HG02642 (cell line): ENCODE data around the gene TCP11L2.
"Not testable (repeated sequence)": the region's sequence is repeated elsewhere in the genome, so short reads cannot be mapped to it uniquely, and the experiment has no call there.

Experiments used
- ATAC-seq: cut with Tn5 transposase; IDR thresholded peaks from one replicate; pipeline ENCODE4 v1.9.1; 2021; ENCODE audit warnings: mild to moderate bottlenecking; ENCODE audit not compliant: unreplicated experiment, poor library complexity

Gene TCP11L2

DNA sequence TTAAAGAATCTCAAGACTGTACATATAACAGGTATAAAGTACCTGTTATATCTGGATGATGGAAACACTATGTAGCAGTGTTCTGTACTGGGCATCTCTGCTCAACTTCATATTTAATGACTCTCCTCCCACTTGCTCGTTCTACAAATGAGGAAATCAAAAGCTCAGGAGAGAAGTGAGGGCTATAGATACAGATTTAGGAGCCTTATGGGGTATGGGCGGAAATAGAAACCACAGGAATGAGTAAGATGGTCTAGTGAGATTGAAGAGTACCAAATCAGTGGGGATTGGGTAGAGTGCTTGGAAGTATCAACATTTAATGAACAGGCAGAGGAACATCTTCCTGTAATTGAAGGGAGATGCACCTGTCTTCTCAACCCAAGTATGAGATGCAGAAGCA is 31.2 kb downstream of the TCP11L2 start:
- no peak for ATAC-seq

GRCh38 chr12:106341086-106341877 is 38.7 kb downstream of the TCP11L2 start:
- ATAC-seq, result no peak

DNA sequence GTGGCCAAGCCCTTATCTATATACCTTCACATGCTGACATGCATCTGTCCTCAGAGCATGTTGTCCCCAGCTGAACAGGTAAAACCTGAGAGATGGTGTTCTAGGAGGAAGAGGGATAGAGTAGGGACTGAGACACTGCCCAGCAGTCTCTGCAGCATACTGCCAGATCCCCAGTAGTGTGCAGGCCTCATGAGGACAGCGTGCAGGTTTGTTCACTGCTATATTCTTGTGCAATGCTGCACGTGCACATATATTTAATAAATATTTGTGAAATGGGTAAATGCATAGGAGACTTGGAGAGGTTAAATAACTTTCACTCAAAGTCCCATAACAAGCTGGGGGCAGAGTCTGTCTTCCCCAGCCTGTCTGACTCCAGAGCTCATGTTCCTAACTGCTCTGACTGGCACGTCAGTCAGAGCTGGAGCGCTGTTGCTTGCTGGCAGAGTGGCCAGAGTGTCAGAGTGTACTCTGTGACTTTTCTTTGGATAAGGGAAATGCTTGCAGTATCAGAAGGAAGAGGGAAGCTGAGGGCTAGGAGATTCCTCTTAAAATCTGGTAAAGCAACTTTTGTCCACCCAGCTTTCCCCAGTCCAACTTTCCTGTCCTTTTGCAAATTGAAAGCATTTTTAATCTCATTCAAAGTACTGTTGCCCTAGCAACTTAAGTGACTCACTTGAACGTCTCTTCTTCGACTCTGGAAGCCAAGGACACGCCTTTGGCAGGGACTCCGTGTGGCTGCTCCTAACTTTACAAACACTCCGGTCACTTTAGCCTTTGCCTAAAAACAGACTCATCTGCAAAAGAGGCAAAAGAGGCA is 40.1 kb downstream of the TCP11L2 start:
- no peak for ATAC-seq

DNA sequence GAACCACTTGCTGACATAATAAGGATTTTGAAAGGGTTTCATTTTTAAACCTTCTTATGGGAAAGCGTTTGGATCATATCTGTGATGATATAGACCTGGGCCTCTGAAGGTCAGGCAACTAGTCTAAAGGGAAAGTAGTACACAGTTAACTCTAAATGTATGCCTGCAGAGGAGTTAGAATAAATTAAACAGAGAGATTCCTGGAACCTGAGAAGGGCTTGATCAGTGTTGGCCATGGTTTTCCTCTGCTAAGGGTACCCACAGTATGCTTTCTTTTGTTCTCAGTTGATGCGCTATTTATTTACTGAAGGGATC is 40.6 kb downstream of the TCP11L2 start:
- ATAC-seq, result no peak

GRCh38 chr12:106344131-106344530 is 41.6 kb downstream of the TCP11L2 start:
- no peak for ATAC-seq

DNA sequence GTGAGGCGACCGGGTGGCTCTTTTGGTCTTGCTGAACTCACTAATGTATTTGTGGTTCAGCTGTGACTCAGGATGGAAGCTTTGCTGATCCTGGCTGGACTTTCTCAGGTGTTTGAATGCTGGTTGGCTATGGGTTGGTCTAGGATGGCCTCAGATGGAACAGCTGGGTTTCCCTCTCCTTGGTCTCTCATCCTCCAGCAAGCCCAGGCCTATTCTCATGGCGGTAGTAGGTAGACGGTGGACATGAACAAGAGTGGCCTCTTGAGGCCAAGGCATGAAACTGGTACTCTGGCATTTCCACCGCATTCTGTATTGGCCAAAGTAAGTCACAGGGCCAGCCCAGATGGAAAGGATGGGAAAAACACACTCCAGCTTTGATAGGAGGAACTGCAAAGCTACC is 43.2 kb downstream of the TCP11L2 start:
- no peak for ATAC-seq

DNA sequence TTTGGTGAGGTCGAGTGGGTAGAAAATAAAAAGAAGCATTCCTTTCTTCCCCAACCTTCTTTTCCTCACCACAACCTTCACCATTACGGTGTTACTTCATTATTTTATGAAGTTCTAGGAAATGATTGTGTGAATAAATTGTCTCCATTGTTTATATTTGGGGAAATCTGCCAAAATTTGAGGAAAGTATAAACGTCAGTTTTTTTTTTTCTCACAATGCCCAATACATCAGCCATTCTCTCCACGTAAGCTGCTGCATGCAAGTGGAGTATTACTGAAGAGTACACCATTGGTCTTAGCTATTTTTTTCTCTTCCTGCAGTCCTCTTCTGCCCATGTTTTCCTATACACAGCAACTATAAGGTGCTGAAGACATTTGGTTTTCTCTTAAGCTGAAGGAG is 45.9 kb downstream of the TCP11L2 start:
- no peak for ATAC-seq

DNA sequence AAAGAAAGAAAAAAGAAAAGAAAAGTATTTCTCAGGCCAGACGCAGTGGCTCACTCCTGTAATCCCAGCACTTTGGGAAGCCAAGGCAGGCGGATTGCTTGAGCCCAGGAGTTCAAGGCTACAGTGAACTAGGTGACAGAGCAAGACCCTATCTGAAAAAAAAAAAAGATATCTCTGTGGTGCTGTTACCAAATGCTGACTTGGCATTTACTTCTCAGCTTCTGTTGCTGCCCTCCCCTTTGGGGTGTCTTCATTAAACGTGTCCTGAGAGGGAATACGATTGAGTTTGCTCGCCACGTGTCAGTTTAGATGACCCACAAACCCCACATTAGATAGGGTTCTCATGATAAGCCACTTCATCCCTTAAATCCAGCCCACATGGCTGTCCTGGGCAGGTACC is 50.6 kb downstream of the TCP11L2 start:
- ATAC-seq, result no peak

DNA sequence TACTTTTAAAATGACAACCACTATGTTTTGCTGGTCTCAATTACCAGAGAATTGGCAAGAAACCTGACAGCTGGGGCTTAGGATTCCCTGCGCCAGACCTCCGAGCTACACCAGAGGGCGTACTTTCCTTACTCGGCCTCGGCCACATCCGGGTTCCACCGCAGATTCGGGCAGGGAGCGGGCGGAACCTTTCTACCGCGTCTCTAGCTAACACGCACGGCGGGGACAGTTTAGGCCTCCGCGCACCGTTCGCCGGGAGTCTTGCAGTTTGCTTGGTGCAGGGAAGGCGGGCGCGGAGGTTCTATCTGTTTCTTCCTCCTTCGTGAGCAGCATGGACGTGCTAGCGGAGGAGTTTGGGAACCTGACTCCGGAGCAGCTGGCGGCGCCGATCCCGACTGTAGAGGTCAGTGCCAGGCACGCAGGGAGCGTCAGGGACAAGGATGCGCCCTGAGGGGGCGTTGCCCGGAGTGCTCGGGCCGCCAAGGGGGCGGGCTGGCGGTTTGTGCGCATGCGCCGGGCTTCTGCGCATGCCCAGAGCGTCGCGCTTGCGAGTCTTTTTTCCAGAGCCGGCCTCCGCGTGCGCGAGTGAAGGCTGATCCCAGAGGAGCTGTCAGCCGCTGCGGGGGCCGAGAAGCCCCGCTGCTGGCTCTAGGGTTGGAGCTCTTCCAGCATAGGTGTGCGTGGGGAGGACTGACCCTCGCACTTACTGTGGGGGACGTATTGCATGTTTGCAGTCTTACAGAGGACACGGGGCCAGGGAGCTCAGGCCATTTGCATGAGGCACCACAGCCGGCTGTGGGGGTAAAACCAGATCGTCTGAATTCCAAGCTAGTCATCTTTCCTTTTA is 55.2 kb downstream of the TCP11L2 start, which contains the start of gene POLR3B:
Gene POLR3B, plus strand, starts transcription at position 200 of the 847 bp plus-strand sequence. Its CDS starts 132 bp downstream, at position 332.
- peak; percentile 88 for ATAC-seq

- peak; percentile 6 for ATAC-seq
Observed at GRCh38 chr12:106358396-106359241, 56.1 kb downstream of the TCP11L2 start.

- no peak for ATAC-seq
Observed at GRCh38 chr12:106359646-106360399, 57.3 kb downstream of the TCP11L2 start.

GRCh38 chr12:106360400-106360994 is 58.0 kb downstream of the TCP11L2 start:
- ATAC-seq, result no peak

DNA sequence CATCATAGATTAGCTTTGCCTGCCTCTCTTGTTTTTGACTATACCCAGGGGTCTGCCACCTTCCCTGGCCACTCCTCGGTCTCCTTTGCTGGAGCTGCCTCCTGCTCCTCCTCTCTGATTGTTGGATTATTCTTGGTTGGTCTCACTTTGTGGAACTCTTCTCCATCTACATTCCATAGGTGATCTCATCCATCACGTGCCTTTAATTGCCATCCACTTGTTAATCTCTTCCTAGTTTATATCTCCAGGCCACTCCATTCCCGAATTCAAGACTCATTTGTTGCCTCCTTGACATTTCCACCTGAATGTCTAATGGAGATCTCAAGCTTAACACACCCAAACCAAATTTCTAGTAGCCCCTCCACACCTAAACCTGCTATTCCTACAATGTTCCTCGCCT is 60.4 kb downstream of the TCP11L2 start:
- ATAC-seq, result no peak

DNA sequence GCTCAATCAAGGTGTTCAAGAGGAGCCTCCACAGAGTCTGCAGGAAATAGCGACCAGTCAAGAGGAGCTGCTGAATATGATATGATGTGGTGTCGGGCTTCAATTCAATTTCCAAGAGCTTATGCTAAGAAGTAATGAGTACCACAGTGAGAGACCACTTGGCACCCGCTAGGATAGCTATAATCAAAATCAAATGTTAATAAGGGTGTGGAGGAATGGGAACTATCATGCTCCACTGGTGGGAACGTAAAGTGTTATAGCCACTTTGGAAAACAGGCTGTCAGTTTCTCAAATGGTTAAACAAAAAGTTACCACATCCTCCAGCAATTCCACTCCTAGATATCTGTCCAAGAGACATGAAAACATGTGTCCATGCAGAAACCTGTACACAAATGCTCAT is 61.7 kb downstream of the TCP11L2 start:
- ATAC-seq, result no peak

DNA sequence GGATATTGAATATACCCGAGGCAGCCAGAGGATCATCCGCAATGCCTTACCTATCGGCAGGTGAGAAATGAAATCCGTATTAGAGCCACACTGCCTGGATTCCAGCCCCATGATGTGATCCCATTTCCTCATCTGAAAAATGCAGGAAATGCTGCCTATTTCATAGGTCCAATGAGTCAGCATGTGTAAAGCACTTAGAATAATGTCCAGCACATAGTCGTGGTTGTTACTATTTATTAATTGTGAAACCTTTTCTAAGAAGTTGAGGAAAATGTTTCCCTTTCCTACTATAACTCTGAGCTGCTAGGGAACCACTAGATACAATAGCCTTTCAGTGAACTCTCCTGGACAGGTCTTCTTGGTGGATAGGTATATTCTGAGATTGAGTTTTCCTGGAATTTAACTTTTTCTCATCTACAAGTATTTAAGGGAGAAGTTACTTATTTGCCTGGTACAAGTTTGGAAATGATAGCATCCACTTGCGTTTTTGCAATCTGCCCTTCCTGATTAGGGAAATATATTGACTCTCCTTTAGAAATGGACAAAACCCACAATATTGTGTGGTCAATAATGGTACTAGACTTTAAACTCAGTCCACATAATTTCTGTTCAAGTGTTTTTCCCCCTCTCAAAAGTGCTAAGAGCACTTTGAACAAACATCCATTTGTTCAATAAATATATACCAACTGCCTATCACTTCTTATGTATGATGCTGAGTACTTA is 67.3 kb downstream of the TCP11L2 start:
- ATAC-seq, result no peak

GRCh38 chr12:106378788-106379187 is 76.3 kb downstream of the TCP11L2 start:
- no peak for ATAC-seq

DNA sequence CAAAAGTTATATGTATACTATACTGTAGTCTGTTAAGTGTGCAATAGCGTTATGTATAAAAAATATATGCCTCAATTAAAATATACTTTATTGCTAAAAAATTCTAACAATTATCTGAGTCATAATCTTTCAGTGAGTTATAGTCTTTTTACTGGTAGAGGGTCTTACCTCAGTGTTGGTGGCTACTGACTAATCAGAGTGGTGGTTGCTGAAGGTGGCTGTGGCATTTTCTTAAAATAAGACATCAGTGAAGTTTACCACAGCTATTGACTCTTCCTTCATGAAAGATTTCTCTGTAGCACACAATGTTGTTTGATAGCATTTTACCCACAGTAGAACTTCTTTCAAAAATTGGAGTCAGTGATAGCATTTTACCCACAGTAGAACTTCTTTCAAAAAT is 78.4 kb downstream of the TCP11L2 start:
- ATAC-seq, result no peak

GRCh38 chr12:106381866-106382265 is 79.3 kb downstream of the TCP11L2 start:
- ATAC-seq, result not testable (repeated sequence)
